Brain microvascular endothelial cell (primary cell): ENCODE results near the gene KCNK1.

Experiments
- DNase-seq: peaks from one replicate; pipeline ENCODE4 v3.0.0-alpha.2; 2020
- H3K27ac ChIP-seq: fragments of 250-450 bp; sonication (Bioruptor Pico); 2 replicates; pipeline ENCODE4 v1.5.1; 2020; ENCODE audit warnings: mild to moderate bottlenecking, moderate library complexity
- H3K27me3 ChIP-seq: fragments of 250-450 bp; sonication (Bioruptor Pico); replicated peaks from 2 replicates; pipeline ENCODE4 v1.5.1; 2020; ENCODE audit warnings: mild to moderate bottlenecking
- H3K36me3 ChIP-seq: fragments of 250-450 bp; sonication (Bioruptor Pico); replicated peaks from 2 replicates; pipeline ENCODE4 v1.5.1; 2020; ENCODE audit warnings: mild to moderate bottlenecking
- H3K4me3 ChIP-seq: 2 replicates; pipeline ENCODE4 v1.5.1; 2011; ENCODE audit warnings: low read depth, mild to moderate bottlenecking, control low read depth, low read length, moderate library complexity
- CTCF ChIP-seq: IDR thresholded peaks from 2 replicates; pipeline ENCODE4 v1.5.1; 2011; ENCODE audit warnings: low read depth, mild to moderate bottlenecking, moderate library complexity, low read length, control low read depth, inconsistent platforms; ENCODE audit errors: missing control alignments
- in situ Hi-C: cut with HindIII; loops from 2 replicates; pipeline ENCODE4 v1.10.0; 2017; ENCODE audit warnings: low sequenced_read_pairs, low pct_ligation_motif_present

KCNK1 gene

GRCh38 chr1:233639611-233640010, 25.7 kb downstream of the KCNK1 start:
- in situ Hi-C loops = no loop called here
- DNase-seq = no peak

GRCh38 chr1:233640179-233640578, 26.3 kb downstream of the KCNK1 start:
- DNase-seq = no peak
- TF ChIP-seq CTCF = no peak
- H3K4me3 ChIP-seq = no peak overlapping the region
- H3K27me3 ChIP-seq = no peaks in the 10 kb centered on the region
- H3K27ac ChIP-seq = no peak overlapping the region
- H3K36me3 ChIP-seq = no peaks in the 10 kb centered on the region
- in situ Hi-C loops = no loop called here

More at GRCh38 chr1:233639611-233640010, 25.7 kb downstream of the KCNK1 start:
- TF ChIP-seq CTCF = no peak
- no peak overlapping the region for H3K27ac ChIP-seq
- H3K36me3 ChIP-seq = no peaks in the 10 kb centered on the region
- no peaks in the 10 kb centered on the region for H3K27me3 ChIP-seq
- H3K4me3 ChIP-seq = no peak overlapping the region

GRCh38 chr1:233641029-233641428, 27.1 kb downstream of the KCNK1 start:
- in situ Hi-C loops = no loop called here
- Histone ChIP-seq H3K36me3 (no peaks in the 10 kb centered on the region), H3K27ac (no peak overlapping the region), H3K27me3 (no peaks in the 10 kb centered on the region), H3K4me3 (no peak overlapping the region)
- no peak for TF ChIP-seq CTCF
- no peak for DNase-seq

GRCh38 chr1:233647073-233647472, 33.2 kb downstream of the KCNK1 start:
- H3K27me3 ChIP-seq = no peaks in the 10 kb centered on the region
- no peak for DNase-seq
- H3K36me3 ChIP-seq = no peaks in the 10 kb centered on the region
- H3K27ac ChIP-seq = no peak overlapping the region
- no peak for TF ChIP-seq CTCF
- H3K4me3 ChIP-seq = no peak overlapping the region
- in situ Hi-C loops = no loop called here

GRCh38 chr1:233647636-233648035, 33.7 kb downstream of the KCNK1 start:
- in situ Hi-C loops = no loop called here

More at GRCh38 chr1:233647636-233648035, 33.7 kb downstream of the KCNK1 start:
- no peak for DNase-seq
- H3K27me3 ChIP-seq = no peaks in the 10 kb centered on the region
- no peaks in the 10 kb centered on the region for H3K36me3 ChIP-seq
- no peak overlapping the region for H3K27ac ChIP-seq
- TF ChIP-seq CTCF = no peak
- H3K4me3 ChIP-seq = no peak overlapping the region
